GM21723 (cell line): ENCODE results near the gene FBXL7.

ENCODE experiments used
- ATAC-seq: cut with Tn5 transposase; IDR thresholded peaks from one replicate; pipeline ENCODE4 v1.9.1; 2021; ENCODE audit warnings: mild to moderate bottlenecking, moderate library complexity; ENCODE audit not compliant: unreplicated experiment

Gene FBXL7

GRCh38 chr5:15796557-15796956, 296.6 kb downstream of the FBXL7 start:
- ATAC-seq: no peak

- ATAC-seq: no peak
Observed at GRCh38 chr5:15797116-15797515, 297.1 kb downstream of the FBXL7 start.

- ATAC-seq: no peak
Observed at GRCh38 chr5:15798006-15798405, 298.0 kb downstream of the FBXL7 start.

- no peak for ATAC-seq
Observed at GRCh38 chr5:15799014-15799413, 299.0 kb downstream of the FBXL7 start.

- ATAC-seq: no peak
Observed at GRCh38 chr5:15799612-15800011, 299.6 kb downstream of the FBXL7 start.

- ATAC-seq: no peak
Observed at GRCh38 chr5:15803280-15803679, 303.3 kb downstream of the FBXL7 start.

- no peak for ATAC-seq
Observed at GRCh38 chr5:15806613-15807012, 306.6 kb downstream of the FBXL7 start.

GRCh38 chr5:15807248-15807647, 307.3 kb downstream of the FBXL7 start:
- no peak for ATAC-seq

GRCh38 chr5:15807871-15808270, 307.9 kb downstream of the FBXL7 start:
- ATAC-seq: no peak

- no peak for ATAC-seq
Observed at GRCh38 chr5:15808577-15808976, 308.6 kb downstream of the FBXL7 start.

GRCh38 chr5:15819617-15820016, 319.6 kb downstream of the FBXL7 start:
- ATAC-seq: no peak

GRCh38 chr5:15821506-15821905, 321.5 kb downstream of the FBXL7 start:
- ATAC-seq: no peak

GRCh38 chr5:15823398-15823797, 323.4 kb downstream of the FBXL7 start:
- ATAC-seq: no peak

GRCh38 chr5:15827741-15828140, 327.8 kb downstream of the FBXL7 start:
- no peak for ATAC-seq

GRCh38 chr5:15831408-15831807, 331.4 kb downstream of the FBXL7 start:
- ATAC-seq: no peak

GRCh38 chr5:15833365-15833764, 333.4 kb downstream of the FBXL7 start:
- no peak for ATAC-seq

GRCh38 chr5:15834596-15835245, 334.7 kb downstream of the FBXL7 start:
- ATAC-seq: no peak

GRCh38 chr5:15835514-15835913, 335.5 kb downstream of the FBXL7 start:
- no peak for ATAC-seq

- ATAC-seq: no peak
Observed at GRCh38 chr5:15837551-15838289, 337.7 kb downstream of the FBXL7 start.

GRCh38 chr5:15844253-15844652, 344.3 kb downstream of the FBXL7 start:
- no peak for ATAC-seq

GRCh38 chr5:15844871-15845270, 344.9 kb downstream of the FBXL7 start:
- ATAC-seq: no peak

- no peak for ATAC-seq
Observed at GRCh38 chr5:15850536-15850935, 350.6 kb downstream of the FBXL7 start.

GRCh38 chr5:15850939-15851341, 351.0 kb downstream of the FBXL7 start:
- no peak for ATAC-seq
